Sigmoid colon (tissue), 7 donors: ENCODE measurements around the gene CNPY3. TPM values are rescaled to one million over a fixed set of nuclear protein-coding genes. Genes with fewer than 3 reads are reported as not detected.

Experiments used
- DNase-seq: peaks from one replicate; pipeline ENCODE4 v3.0.0-alpha.2; 2019
- H3K27ac ChIP-seq, 4 donors: fragments of 200-600 bp; sonication (generic); one replicate each; pipeline ENCODE4 v1.5.1; 2016 to 2019; ENCODE audit warnings: mild to moderate bottlenecking in 1 of 4
- H3K27me3 ChIP-seq, 3 donors: fragments of 200-600 bp; sonication (generic); one replicate each; pipeline ENCODE4 v1.5.1; 2019; ENCODE audit warnings: mild to moderate bottlenecking in 1 of 3
- H3K36me3 ChIP-seq, 4 donors: fragments of 200-600 bp; sonication (generic); one replicate each; pipeline ENCODE4 v1.5.1; 2016 to 2019
- H3K4me1 ChIP-seq, 4 donors: fragments of 200-600 bp; sonication (generic); one replicate each; pipeline ENCODE4 v1.5.1; 2017 to 2019
- H3K4me3 ChIP-seq, 4 donors: fragments of 200-600 bp; sonication (generic); one replicate each; pipeline ENCODE4 v1.5.1; 2017 to 2019; ENCODE audit warnings: mild to moderate bottlenecking in 2 of 4, moderate library complexity in 1 of 4
- H3K9me3 ChIP-seq, 4 donors: fragments of 200-600 bp in 3 of 4; sonication (generic) in 3 of 4; one replicate each; pipeline versions ENCODE4 v1.5.1 to v1.6.1; 2013 to 2019
- CTCF ChIP-seq, 4 experiments: fragments of 450-650 bp in 3 of 4; fragments of 200-600 bp in 1 of 4; IDR thresholded peaks; one replicate each; pipeline ENCODE4 v1.5.1; 2016 to 2019; ENCODE audit warnings: antibody characterized with exemption in 4 of 4, mild to moderate bottlenecking in 3 of 4, moderate library complexity in 2 of 4
- EP300 ChIP-seq, 4 donors: sonication (generic); formaldehyde crosslinking; IDR thresholded peaks; one replicate each; pipeline ENCODE4 v1.6.1; 2017; ENCODE audit warnings: antibody characterized with exemption in 4 of 4
- POLR2A ChIP-seq, 2 donors: fragments of 450-650 bp; IDR thresholded peaks; one replicate each; pipeline ENCODE4 v1.6.1; 2016; ENCODE audit warnings: antibody characterized with exemption in 2 of 2, mild to moderate bottlenecking in 2 of 2, moderate library complexity in 2 of 2
- POLR2AphosphoS5 ChIP-seq, 4 donors: sonication (generic); formaldehyde crosslinking; IDR thresholded peaks; one replicate each; pipeline ENCODE4 v1.6.1; 2017; ENCODE audit warnings: antibody characterized with exemption in 4 of 4
- WGBS, 2 donors: extraction: QIAGEN DNeasy Blood & Tissue Kit; methylation state at CpG; one replicate each; pipeline ENCODE4 v1.1.7; 2013; 5-methylcytosine and 5-hydroxymethylcytosine counted together
- intact Hi-C: fragments of 100-400 bp; cut with DNase I; formaldehyde crosslinking; loops from one replicate; pipeline ENCODE4 v1.15.1; 2023
- polyA plus RNA-seq, 3 donors: library from polyadenylated mRNA; stranded (reverse); fragments of 200-250 nt; gene quantifications; one replicate each; pipeline ENCODE4 v1.2.3, GENCODE V29; 2013
- total RNA-seq, 4 donors: library from RNA; depleted of rRNA; stranded (reverse); fragments of >200 nt; gene quantifications; one replicate each; pipeline ENCODE4 v1.1.0, GENCODE V29; 2016
- donor health status: healthy with polysubstance abuse.
- donor health status: Bipolar disorder and iron deficiency.
- donor health status: healthy.

The CNPY3 gene
- total and polyA plus RNA-seq, 7 donors, result 11.8 to 37.5 (median 23.4) TPM

GRCh38 chr6:42907336-42907735 is 21.9 kb upstream of the CNPY3 start:
- intact Hi-C loops, result no loop called here
- Histone ChIP-seq H3K27me3 (peaks cover 4 to 16% (median 7%) of the 10 kb centered on the region in 3 donors), H3K4me3 (no peak overlapping the region), H3K9me3 (no peaks in the 10 kb centered on the region), H3K27ac (no peak overlapping the region), H3K4me1 (peaks cover 0 to 12% (median 7%) of the 10 kb centered on the region in 4 donors), H3K36me3 (no peaks in the 10 kb centered on the region)
- no peak for TF ChIP-seq EP300 (IDR thresholded peaks at IDR 0.05)
- no peak for TF ChIP-seq POLR2A (IDR thresholded peaks at IDR 0.05)
- no peak for TF ChIP-seq CTCF (IDR thresholded peaks at IDR 0.05)
- TF ChIP-seq POLR2AphosphoS5 (IDR thresholded peaks at IDR 0.05), result no peak
- DNase-seq, result no peak
- WGBS, 2 donors, result 73 to 86% methylated on average over 5 of the region's 5 CpGs

GRCh38 chr6:42909835-42910234 is 19.4 kb upstream of the CNPY3 start:
- TF ChIP-seq CTCF (IDR thresholded peaks at IDR 0.05) (no peak), EP300 (IDR thresholded peaks at IDR 0.05) (no peak), POLR2A (IDR thresholded peaks at IDR 0.05) (no peak), POLR2AphosphoS5 (IDR thresholded peaks at IDR 0.05) (no peak)
- Histone ChIP-seq H3K36me3 (no peaks in the 10 kb centered on the region), H3K4me3 (no peak overlapping the region), H3K27ac (no peak overlapping the region), H3K9me3 (no peaks in the 10 kb centered on the region), H3K4me1 (peaks cover 0 to 12% (median 7%) of the 10 kb centered on the region in 4 donors), H3K27me3 (peaks cover 4 to 27% (median 7%) of the 10 kb centered on the region in 3 donors)
- WGBS, 2 donors, result 76 to 87% methylated on average over 10 of the region's 10 CpGs
- no peak for DNase-seq
- intact Hi-C loops, result no loop called here

GRCh38 chr6:42911171-42912021 is 17.9 kb upstream of the CNPY3 start:
- WGBS, 2 donors, result 19 to 33% methylated on average over 49 of the region's 49 CpGs
- no peaks in the 10 kb centered on the region for H3K9me3 ChIP-seq
- H3K4me3 ChIP-seq, result peak overlapping the region in 2 of 4 donors; percentile 30 to 42
- no peaks in the 10 kb centered on the region for H3K36me3 ChIP-seq
- no peak for DNase-seq
- H3K4me1 ChIP-seq, result peaks cover 0 to 12% (median 7%) of the 10 kb centered on the region in 4 donors
- H3K27ac ChIP-seq, result no peak overlapping the region
- peaks cover 4 to 27% (median 7%) of the 10 kb centered on the region in 3 donors for H3K27me3 ChIP-seq
- intact Hi-C loops, result no loop called here
- TF ChIP-seq EP300 (IDR thresholded peaks at IDR 0.05) (no peak), POLR2AphosphoS5 (IDR thresholded peaks at IDR 0.05) (no peak), POLR2A (IDR thresholded peaks at IDR 0.05) (no peak), CTCF (IDR thresholded peaks at IDR 0.05) (no peak)

GRCh38 chr6:42914546-42914945 is 14.7 kb upstream of the CNPY3 start:
- H3K27me3 ChIP-seq, result peaks cover 4 to 27% (median 7%) of the 10 kb centered on the region in 3 donors
- TF ChIP-seq POLR2AphosphoS5 (IDR thresholded peaks at IDR 0.05), result no peak
- 64 to 82% methylated on average over 4 of the region's 4 CpGs for WGBS, 2 donors
- peaks cover 0 to 12% (median 7%) of the 10 kb centered on the region in 4 donors for H3K4me1 ChIP-seq
- intact Hi-C loops, result no loop called here
- DNase-seq, result no peak
- no peaks in the 10 kb centered on the region for H3K36me3 ChIP-seq
- H3K4me3 ChIP-seq, result no peak overlapping the region
- no peak overlapping the region for H3K27ac ChIP-seq
- no peaks in the 10 kb centered on the region for H3K9me3 ChIP-seq

GRCh38 chr6:42915732-42916131 is 13.5 kb upstream of the CNPY3 start, which contains the start of gene PTCRA:
Gene PTCRA, plus strand, starts transcription at chr6:42916053. Its CDS starts 17 bp downstream, at chr6:42916070.
- 62 to 82% methylated on average over 10 of the region's 10 CpGs for WGBS, 2 donors
- Histone ChIP-seq H3K4me3 (no peak within 1 kb of the TSS), H3K4me1 (peaks cover 0 to 12% (median 7%) of the 10 kb centered on the region in 4 donors), H3K27ac (no peak within 1 kb of the TSS), H3K27me3 (peaks cover 4 to 27% (median 7%) of the 10 kb centered on the region in 3 donors), H3K36me3 (no peaks in the 10 kb centered on the region), H3K9me3 (no peaks in the 10 kb centered on the region)
- TF ChIP-seq POLR2A (IDR thresholded peaks at IDR 0.05), result no peak
- TF ChIP-seq EP300 (IDR thresholded peaks at IDR 0.05), result no peak
- no peak for TF ChIP-seq POLR2AphosphoS5 (IDR thresholded peaks at IDR 0.05)
- TF ChIP-seq CTCF (IDR thresholded peaks at IDR 0.05), result no peak
- intact Hi-C loops, result no loop called here
- no peak for DNase-seq
